HEK293 (cell line): ENCODE results near the gene DCK.

Source experiments
- CTCF ChIP-seq: fragments of 450-650 bp; formaldehyde crosslinking; IDR thresholded peaks from 2 replicates; pipeline ENCODE4 v1.5.1; 2016; ENCODE audit warnings: missing biosample characterization, missing genetic modification characterization
- KLF16 ChIP-seq: fragments of 450-650 bp; formaldehyde crosslinking; IDR thresholded peaks from 2 replicates; pipeline ENCODE4 v1.5.1; 2017; ENCODE audit warnings: missing biosample characterization, missing genetic modification characterization
- ZBTB1 ChIP-seq: fragments of 450-650 bp; formaldehyde crosslinking; IDR thresholded peaks from 2 replicates; pipeline ENCODE4 v1.5.1; 2016; ENCODE audit warnings: missing biosample characterization, missing genetic modification characterization
- ZNF292 ChIP-seq: fragments of 450-650 bp; formaldehyde crosslinking; IDR thresholded peaks from 2 replicates; pipeline ENCODE4 v1.5.1; 2016; ENCODE audit warnings: low read depth, missing biosample characterization, missing genetic modification characterization, borderline replicate concordance
- ZNF311 ChIP-seq: fragments of 450-650 bp; formaldehyde crosslinking; IDR thresholded peaks from 2 replicates; pipeline ENCODE4 v1.5.1; 2017; ENCODE audit warnings: missing biosample characterization, missing genetic modification characterization, borderline replicate concordance
- ZNF514 ChIP-seq: fragments of 450-650 bp; formaldehyde crosslinking; IDR thresholded peaks from 2 replicates; pipeline ENCODE4 v1.5.1; 2016; ENCODE audit warnings: missing biosample characterization, missing genetic modification characterization
- ZNF585B ChIP-seq: fragments of 450-650 bp; formaldehyde crosslinking; IDR thresholded peaks from 2 replicates; pipeline ENCODE4 v1.5.1; 2016; ENCODE audit warnings: missing biosample characterization, missing genetic modification characterization

GRCh38 chr4:71069063-71069462 is 75.6 kb downstream of the DCK start:
- TF ChIP-seq CTCF (tag by site-specific recombination) (no peak), ZNF585B (tag by site-specific recombination) (no peak), ZNF292 (tag by site-specific recombination) (no peak), ZBTB1 (tag by site-specific recombination) (no peak), KLF16 (tag by site-specific recombination) (no peak), ZNF311 (tag by site-specific recombination) (no peak), ZNF514 (tag by site-specific recombination) (no peak)
